ENCODE measurements around the gene AURKA. TPM values are rescaled to one million over a fixed set of nuclear protein-coding genes. Genes with fewer than 3 reads are reported as not detected.

Gene AURKA
- total and polyA plus RNA-seq, 2 of the 8 experiments (the other 6 are each of a cell fraction or from before 2014, with no cell fraction given): 45.8 to 84.8 TPM

- TF ChIP-seq HDAC2 (IDR thresholded peaks at IDR 0.05; ENCODE audit: borderline replicate concordance in 1 of 2, low read depth in 2 of 2, low read length in 2 of 2): no peak
- TF ChIP-seq NANOG (IDR thresholded peaks at IDR 0.05; ENCODE audit: insufficient read depth, low read depth, low read length, poor library complexity, severe bottlenecking): no peak
- no peak for TF ChIP-seq GTF2F1 (IDR thresholded peaks at IDR 0.05; ENCODE audit: borderline replicate concordance, low read depth, low read length)
- no peak for TF ChIP-seq MAFK (IDR thresholded peaks at IDR 0.05; ENCODE audit: low read depth, low read length)
- TF ChIP-seq CREB1 (IDR thresholded peaks at IDR 0.05): no peak
- no peak for TF ChIP-seq ZNF274 (IDR thresholded peaks at IDR 0.05; ENCODE audit: borderline replicate concordance, extremely low read depth, low read length)
- no peak for TF ChIP-seq RBBP5 (IDR thresholded peaks at IDR 0.05; ENCODE audit: borderline replicate concordance, low read depth, low read length)
Measured at GRCh38 chr20:56360908-56361205, 31.2 kb downstream of the AURKA start (continued).

Measured in H1 (cell line).